ENCODE measurements around the gene LRBA. TPM values are rescaled to one million over a fixed set of nuclear protein-coding genes. Genes with fewer than 3 reads are reported as not detected.
"Not testable (repeated sequence)": the region's sequence is repeated elsewhere in the genome, so short reads cannot be mapped to it uniquely, and the experiment has no call there.

The LRBA gene
- total RNA-seq, 1 donor from 2014 or later = 28.2 TPM

DNA sequence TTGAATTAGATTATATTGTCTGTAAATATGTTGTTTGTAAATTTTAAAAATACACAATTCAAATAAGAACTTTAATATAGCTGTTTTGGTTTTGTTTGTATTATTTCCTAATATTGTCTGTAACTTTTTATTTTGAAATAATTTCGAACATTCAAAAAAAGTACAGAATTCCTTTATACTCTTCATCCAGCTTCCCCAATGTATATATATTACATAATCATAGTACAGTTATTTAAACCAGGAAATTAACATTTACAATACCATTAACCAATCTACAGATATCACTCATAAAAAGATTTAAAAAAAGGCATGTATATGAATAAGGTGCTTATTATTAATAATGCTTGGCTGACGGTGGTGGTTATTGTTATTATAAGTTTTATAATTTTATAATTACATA lies 84.1 kb downstream of the LRBA start:
- no peak overlapping the region for H3K4me3 Mint-ChIP-seq
- TF ChIP-seq, protein P1, sequence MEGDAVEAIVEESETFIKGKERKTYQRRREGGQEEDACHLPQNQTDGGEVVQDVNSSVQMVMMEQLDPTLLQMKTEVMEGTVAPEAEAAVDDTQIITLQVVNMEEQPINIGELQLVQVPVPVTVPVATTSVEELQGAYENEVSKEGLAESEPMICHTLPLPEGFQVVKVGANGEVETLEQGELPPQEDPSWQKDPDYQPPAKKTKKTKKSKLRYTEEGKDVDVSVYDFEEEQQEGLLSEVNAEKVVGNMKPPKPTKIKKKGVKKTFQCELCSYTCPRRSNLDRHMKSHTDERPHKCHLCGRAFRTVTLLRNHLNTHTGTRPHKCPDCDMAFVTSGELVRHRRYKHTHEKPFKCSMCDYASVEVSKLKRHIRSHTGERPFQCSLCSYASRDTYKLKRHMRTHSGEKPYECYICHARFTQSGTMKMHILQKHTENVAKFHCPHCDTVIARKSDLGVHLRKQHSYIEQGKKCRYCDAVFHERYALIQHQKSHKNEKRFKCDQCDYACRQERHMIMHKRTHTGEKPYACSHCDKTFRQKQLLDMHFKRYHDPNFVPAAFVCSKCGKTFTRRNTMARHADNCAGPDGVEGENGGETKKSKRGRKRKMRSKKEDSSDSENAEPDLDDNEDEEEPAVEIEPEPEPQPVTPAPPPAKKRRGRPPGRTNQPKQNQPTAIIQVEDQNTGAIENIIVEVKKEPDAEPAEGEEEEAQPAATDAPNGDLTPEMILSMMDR (conservative IDR thresholded peaks at IDR 0.05) = no peak
- peaks cover 4% of the 10 kb centered on the region for H3K36me3 Mint-ChIP-seq (ENCODE audit: low read depth)
- H3K27me3 Mint-ChIP-seq (ENCODE audit: low read depth) = no peaks in the 10 kb centered on the region
- DNase-seq (ENCODE audit: low read depth, low spot score) = no peak
- H3K9me3 Mint-ChIP-seq = no peaks in the 10 kb centered on the region
- H3K4me1 Mint-ChIP-seq = no peaks in the 10 kb centered on the region
- no peak overlapping the region for H3K27ac Mint-ChIP-seq (ENCODE audit: unreplicated experiment)

DNA sequence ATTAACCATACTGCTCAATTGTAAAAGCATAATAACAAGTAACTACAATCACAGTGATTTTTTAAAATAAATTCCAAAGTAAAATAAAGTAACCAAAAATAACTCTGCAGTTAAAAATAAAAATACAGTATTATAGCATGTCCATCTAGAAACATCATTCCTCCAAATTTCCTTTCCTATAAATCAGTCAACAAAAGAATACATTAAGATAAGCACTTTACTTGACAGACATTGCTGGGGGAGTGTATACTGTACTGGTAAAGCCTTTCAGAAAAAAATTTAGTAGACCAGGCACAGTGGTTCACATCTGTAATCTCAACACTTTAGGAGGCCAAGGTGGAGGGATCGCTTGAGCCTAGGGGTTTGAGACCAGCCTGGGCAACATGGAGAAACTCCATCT lies 91.1 kb downstream of the LRBA start:
- Mint-ChIP-seq H3K27me3 (ENCODE audit: low read depth) (no peaks in the 10 kb centered on the region), H3K27ac (ENCODE audit: unreplicated experiment) (no peak overlapping the region), H3K4me3 (no peak overlapping the region)

DNA sequence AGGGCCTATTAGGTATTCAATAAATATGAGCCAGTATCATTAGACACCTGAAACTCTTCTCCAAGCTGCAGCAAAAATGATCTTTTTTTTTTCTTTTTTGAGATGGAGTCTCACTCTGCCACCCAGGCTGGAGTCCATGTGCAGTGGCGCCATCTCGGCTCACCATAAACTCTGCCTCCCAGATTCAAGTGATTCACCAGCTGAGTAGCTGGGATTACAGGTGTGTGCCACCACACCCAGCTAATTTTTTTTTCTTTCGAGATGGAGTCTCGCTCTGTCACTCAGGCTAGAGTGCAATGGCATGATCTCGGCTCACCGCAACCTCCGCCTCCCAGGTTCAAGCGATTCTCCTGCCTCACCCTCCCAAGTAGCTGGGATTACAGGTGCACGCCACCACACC lies 93.6 kb downstream of the LRBA start:
- H3K27me3 Mint-ChIP-seq (ENCODE audit: low read depth); H3K27ac Mint-ChIP-seq (ENCODE audit: unreplicated experiment); H3K36me3 Mint-ChIP-seq (ENCODE audit: low read depth); H3K4me3 Mint-ChIP-seq; H3K9me3 Mint-ChIP-seq; H3K4me1 Mint-ChIP-seq; DNase-seq (ENCODE audit: low read depth, low spot score): not testable (repeated sequence)

More for the DNA sequence above, 91.1 kb downstream of the LRBA start:
- H3K4me1 Mint-ChIP-seq = no peaks in the 10 kb centered on the region
- H3K36me3 Mint-ChIP-seq (ENCODE audit: low read depth) = peaks cover 6% of the 10 kb centered on the region
- TF ChIP-seq, protein P1 (conservative IDR thresholded peaks at IDR 0.05) = no peak
- H3K9me3 Mint-ChIP-seq = no peaks in the 10 kb centered on the region
- no peak for DNase-seq (ENCODE audit: low read depth, low spot score)

DNA sequence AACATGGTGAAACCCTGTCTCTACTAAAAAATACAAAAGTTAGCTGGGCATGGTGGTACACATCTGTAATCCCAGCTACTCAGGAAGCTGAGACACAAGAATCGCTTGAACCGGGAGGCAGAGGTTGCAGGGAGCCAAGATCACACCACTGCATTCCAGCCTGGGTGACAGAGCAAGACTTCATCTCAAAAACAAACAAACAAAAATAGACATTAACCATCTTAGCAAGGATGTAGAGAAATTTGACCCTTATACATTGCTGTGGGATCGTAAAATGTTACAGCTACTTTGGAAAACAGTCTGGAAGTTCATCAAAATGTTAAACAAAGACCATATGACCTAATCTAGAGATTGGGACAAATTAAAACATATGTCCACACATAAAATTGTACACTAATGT lies 96.5 kb downstream of the LRBA start:
- not testable (repeated sequence) for H3K27me3 Mint-ChIP-seq (ENCODE audit: low read depth); DNase-seq (ENCODE audit: low read depth, low spot score); H3K4me3 Mint-ChIP-seq; H3K9me3 Mint-ChIP-seq; H3K27ac Mint-ChIP-seq (ENCODE audit: unreplicated experiment); H3K4me1 Mint-ChIP-seq; H3K36me3 Mint-ChIP-seq (ENCODE audit: low read depth)

DNA sequence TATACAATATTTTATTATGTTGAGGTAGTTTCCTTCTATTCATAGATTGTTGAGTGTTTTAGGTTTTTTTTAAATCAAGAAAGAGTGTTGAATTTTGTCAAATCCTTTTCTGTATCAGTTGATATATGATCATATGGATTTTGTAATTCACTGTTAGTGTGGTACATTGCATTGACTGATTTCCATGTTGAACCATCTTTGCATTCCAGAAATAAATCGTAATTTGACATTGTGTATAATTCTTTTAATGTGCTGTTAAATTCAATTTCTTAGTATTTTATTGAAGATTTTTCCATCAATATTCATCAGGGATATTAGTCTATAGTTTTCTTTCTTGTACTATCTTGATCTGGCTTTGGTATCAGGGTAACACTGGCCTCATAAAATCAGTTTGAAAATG lies 103.8 kb downstream of the LRBA start:
- no peaks in the 10 kb centered on the region for H3K27me3 Mint-ChIP-seq (ENCODE audit: low read depth)
- peaks cover 44% of the 10 kb centered on the region for H3K36me3 Mint-ChIP-seq (ENCODE audit: low read depth)
- DNase-seq (ENCODE audit: low read depth, low spot score) = no peak
- H3K9me3 Mint-ChIP-seq = peaks cover 9% of the 10 kb centered on the region
- TF ChIP-seq, protein P1 (conservative IDR thresholded peaks at IDR 0.05) = no peak
- H3K27ac Mint-ChIP-seq (ENCODE audit: unreplicated experiment) = no peak overlapping the region
- H3K4me3 Mint-ChIP-seq = no peak overlapping the region
- peaks cover 6% of the 10 kb centered on the region for H3K4me1 Mint-ChIP-seq

DNA sequence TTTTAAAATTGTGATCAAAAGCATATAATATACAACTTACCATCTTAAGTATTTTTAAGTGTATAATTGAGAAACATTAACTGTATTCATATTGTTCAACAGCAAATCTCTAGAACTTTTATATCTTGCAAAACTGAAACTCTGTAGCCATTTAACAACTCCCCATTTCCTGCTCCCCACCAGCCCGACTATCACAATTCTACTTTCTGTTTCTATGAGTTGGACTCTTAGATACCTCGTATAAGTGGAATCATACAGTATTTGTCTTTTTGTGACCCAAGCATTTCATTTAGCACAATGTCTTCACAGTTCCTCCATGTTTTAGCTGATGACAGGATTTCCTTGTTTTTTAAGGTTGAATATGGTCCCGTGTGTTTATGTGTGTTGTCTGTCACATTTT lies 106.0 kb downstream of the LRBA start:
- Mint-ChIP-seq H3K4me3 (no peak overlapping the region), H3K9me3 (peaks cover 9% of the 10 kb centered on the region), H3K27me3 (ENCODE audit: low read depth) (no peaks in the 10 kb centered on the region), H3K27ac (ENCODE audit: unreplicated experiment) (no peak overlapping the region), H3K4me1 (peaks cover 6% of the 10 kb centered on the region), H3K36me3 (ENCODE audit: low read depth) (peaks cover 41% of the 10 kb centered on the region)
- TF ChIP-seq, protein P1 (conservative IDR thresholded peaks at IDR 0.05) = no peak
- no peak for DNase-seq (ENCODE audit: low read depth, low spot score)
